HepG2 (cell line): Measurements from ENCODE around the gene NUDT3. TPM values are rescaled to one million over a fixed set of nuclear protein-coding genes. Genes with fewer than 3 reads are reported as not detected.

Experiments
- ATAC-seq: fragments of 200-7000 bp; cut with Tn5 transposase; 3 replicates; pipeline ENCODE4 v1.9.1; 2020; ENCODE audit warnings: mild to moderate bottlenecking, moderate library complexity
- BruUV-seq: library from RNA; stranded (reverse); fragments of 400-500 nt; replicated peaks from 2 replicates; lab custom pipeline; 2021; lab: Mats Ljungman, UMichigan
- CTCF ChIA-PET: fragments of 300-600 bp; formaldehyde crosslinking; extraction: SDS; loops from one replicate; lab custom pipeline; 2021; ENCODE audit warnings: low total read pairs, inconsistent platforms, low intra/inter-chr PET ratio; lab: Yijun Ruan, JAX
- POLR2A ChIA-PET: fragments of 350-600 bp; sonication (Branson Sonifier 250); formaldehyde crosslinking; loops from one replicate; lab custom pipeline; 2020; ENCODE audit warnings: antibody characterized with exemption, inconsistent platforms; lab: Yijun Ruan, JAX
- DNase-seq: peaks from one replicate; pipeline ENCODE4 v3.0.0-alpha.2; 2015; ENCODE audit warnings: low spot score
- FAIRE-seq: peaks from 3 replicates; lab custom pipeline; 2011; peaks lifted over from hg19 to GRCh38; lab: Jason Lieb, UNC
- H2AFZ ChIP-seq: one replicate; pipeline ENCODE4 v1.6.1; 2011; ENCODE audit warnings: low read length, inconsistent platforms
- H3K27ac ChIP-seq: fragments of 300-600 bp; 3 replicates; pipeline ENCODE4 v1.8.0; 2011; ENCODE audit warnings: mixed run types, mild to moderate bottlenecking, mixed read lengths, low read length, inconsistent platforms; ENCODE audit not compliant: insufficient read depth; ENCODE audit errors: extremely low read length
- H3K27me3 ChIP-seq, 2 experiments: fragments of 200-600 bp in 1 of 2; 2 replicates in 1 of 2; 3 replicates in 1 of 2; pipeline versions ENCODE4 v1.6.0 to v1.8.0; 2011; ENCODE audit warnings: low read length in 2 of 2, mild to moderate bottlenecking in 2 of 2, moderate library complexity in 2 of 2, inconsistent platforms in 1 of 2; ENCODE audit not compliant: insufficient read depth in 2 of 2, control insufficient read depth in 1 of 2
- H3K36me3 ChIP-seq, 2 experiments: fragments of 200-600 bp in 1 of 2; replicated peaks in 1 of 2; 2 replicates in 1 of 2; 3 replicates in 1 of 2; pipeline versions ENCODE4 v1.5.1 to v1.8.0; 2011; ENCODE audit warnings: low read length in 2 of 2, inconsistent platforms in 1 of 2; ENCODE audit not compliant: insufficient read depth in 2 of 2, control insufficient read depth in 1 of 2
- H3K4me1 ChIP-seq: 2 replicates; pipeline ENCODE4 v1.5.1; 2012; ENCODE audit warnings: low read length, inconsistent platforms; ENCODE audit not compliant: insufficient read depth
- H3K4me2 ChIP-seq: 2 replicates; pipeline ENCODE4 v1.6.0; 2011; ENCODE audit warnings: low read depth, low read length, inconsistent platforms
- H3K4me3 ChIP-seq, 3 experiments: fragments of 200-600 bp in 1 of 3; sonication (generic), shearing (Covaris generic) in 1 of 3; replicated peaks in 1 of 3; 2 replicates each; pipeline ENCODE4 v1.5.1; 2011 to 2016; ENCODE audit warnings: low read length in 3 of 3, inconsistent platforms in 2 of 3, low read depth in 2 of 3, mild to moderate bottlenecking in 2 of 3, control low read depth in 1 of 3, mixed read lengths in 1 of 3; ENCODE audit not compliant: insufficient read depth in 1 of 3
- H3K79me2 ChIP-seq: one replicate; pipeline ENCODE4 v1.6.1; 2011; ENCODE audit warnings: low read length, inconsistent platforms; ENCODE audit not compliant: insufficient read depth
- H3K9ac ChIP-seq: 2 replicates; pipeline ENCODE4 v1.6.0; 2011; ENCODE audit warnings: mild to moderate bottlenecking, low read depth, low read length, inconsistent platforms; ENCODE audit not compliant: insufficient read depth
- H3K9me3 ChIP-seq: 2 replicates; pipeline ENCODE4 v1.5.1; 2012; ENCODE audit warnings: mild to moderate bottlenecking, low read length
- H4K20me1 ChIP-seq: 2 replicates; pipeline ENCODE4 v1.6.0; 2011; ENCODE audit warnings: inconsistent platforms, mild to moderate bottlenecking, low read length, moderate library complexity; ENCODE audit not compliant: insufficient read depth
- AHDC1 ChIP-seq: sonication (generic); formaldehyde crosslinking; IDR thresholded peaks from 2 replicates; pipeline ENCODE4 v1.5.1; 2020; ENCODE audit warnings: mild to moderate bottlenecking, missing genetic modification reagents, borderline replicate concordance
- FOSL2 ChIP-seq: sonication (generic); formaldehyde crosslinking; IDR thresholded peaks from 2 replicates; pipeline ENCODE4 v1.4.0; 2020; ENCODE audit warnings: missing genetic modification reagents
- PHF21A ChIP-seq: sonication (generic); formaldehyde crosslinking; IDR thresholded peaks from 2 replicates; pipeline ENCODE4 v1.5.0; 2020; ENCODE audit warnings: mild to moderate bottlenecking, missing genetic modification reagents
- PRPF4 ChIP-seq: fragments of 200-400 bp; formaldehyde crosslinking; IDR thresholded peaks from 2 replicates; pipeline ENCODE4 v1.6.1; 2016; ENCODE audit warnings: low read length, low read depth; ENCODE audit not compliant: poor library complexity, severe bottlenecking
- STAT5B ChIP-seq: sonication (generic); formaldehyde crosslinking; IDR thresholded peaks from 2 replicates; pipeline ENCODE4 v1.4.0; 2020; ENCODE audit warnings: missing genetic modification reagents
- TRIM24 ChIP-seq: sonication (generic); formaldehyde crosslinking; IDR thresholded peaks from 2 replicates; pipeline ENCODE4 v1.8.0; 2022; ENCODE audit warnings: mild to moderate bottlenecking, missing genetic modification reagents
- ZBTB7A ChIP-seq: sonication (generic); formaldehyde crosslinking; IDR thresholded peaks from 2 replicates; pipeline ENCODE4 v1.8.0; 2022; ENCODE audit warnings: mild to moderate bottlenecking, missing genetic modification reagents
- ZNF253 ChIP-seq: sonication (generic); formaldehyde crosslinking; IDR thresholded peaks from 2 replicates; pipeline ENCODE4 v1.8.0; 2022; ENCODE audit warnings: mild to moderate bottlenecking, missing genetic modification reagents, borderline replicate concordance
- ZNF547 ChIP-seq: sonication (generic); formaldehyde crosslinking; IDR thresholded peaks from 2 replicates; pipeline ENCODE4 v1.5.1; 2020; ENCODE audit warnings: mild to moderate bottlenecking, missing genetic modification reagents
- ZNF75D ChIP-seq: sonication (generic); formaldehyde crosslinking; IDR thresholded peaks from 2 replicates; pipeline ENCODE4 v1.8.1; 2023; ENCODE audit warnings: missing genetic modification reagents, mild to moderate bottlenecking, borderline replicate concordance
- WGBS: methylation state at CpG from one replicate; pipeline ENCODE4 v1.1.6; 2017; ENCODE audit warnings: low lambda C conversion rate; 5-methylcytosine and 5-hydroxymethylcytosine counted together
- in situ Hi-C: cut with HindIII; loops from 2 replicates; pipeline ENCODE4 v1.10.0; 2017; ENCODE audit warnings: low pct_unique_long_range_greater_than_20kb; ENCODE audit not compliant: extremely low pct_ligation_motif_present
- intact Hi-C: fragments of 100-400 bp; cut with micrococcal nuclease; formaldehyde crosslinking; loops from one replicate; pipeline ENCODE4 v1.10.0; 2022; ENCODE audit not compliant: unreplicated experiment
- polyA plus RNA-seq, 8 experiments: library from polyadenylated mRNA; depleted of rRNA in 3 of 8; stranded (reverse) in 7 of 8; unstranded in 1 of 8; fragments of >200 nt; fragmentation: Illumina TruSeq in 4 of 8; extraction: Trizol in 4 of 8; gene quantifications; 2 replicates each; pipeline versions ENCODE4 v1.2.1 to v1.2.3, GENCODE V29; 2011 to 2016; ENCODE audit warnings: low read depth in 4 of 8, missing spikeins in 1 of 8, mixed read lengths in 1 of 8; ENCODE audit not compliant: insufficient read depth in 1 of 8
- total RNA-seq, 5 experiments: library from RNA; depleted of rRNA; stranded (reverse); fragments of >200 nt; fragmentation: Illumina TruSeq; extraction: Trizol; gene quantifications; 2 replicates each; pipeline ENCODE4 v1.2.3, GENCODE V29; 2016; ENCODE audit warnings: low read depth in 1 of 5

The NUDT3 gene
- total and polyA plus RNA-seq, 2 of the 13 experiments (the other 11 are each of a cell fraction or from before 2014, with no cell fraction given) = 20.2 to 20.6 TPM

- FAIRE-seq = no peak
- peaks cover 18% of the 10 kb centered on the region for H3K79me2 ChIP-seq
- 0 out of 2 replicates have a peak, but pooled peaks cover 4% of the 10 kb centered on the region for H4K20me1 ChIP-seq
- CTCF ChIA-PET = interaction anchor here (1.4 kb wide), 1 partner anchor 172 kb away, joined by 8 read pairs; no protein-coding TSS in a partner anchor
- POLR2A ChIA-PET = interaction anchor here (1.3 to 1.9 kb wide), 4 partner anchors 19 to 183 kb away, joined by 4 to 7 read pairs (median 6); partner anchors contain the start of gene RPS10
- H2AFZ ChIP-seq = no peak overlapping the region
- H3K4me3 ChIP-seq = no peak overlapping the region
- WGBS = 89% methylated on average over 5 of the region's 5 CpGs
- H3K9ac ChIP-seq = no peak overlapping the region
- intact Hi-C loops = no loop called here
- no TSS peak for BruUV-seq
- H3K4me2 ChIP-seq = no peak overlapping the region
- no peak for ATAC-seq
- H3K4me1 ChIP-seq = peaks cover 65% of the 10 kb centered on the region
- DNase-seq = no peak
- in situ Hi-C loops = loop anchor here (25.0 kb wide), 1 partner anchor 369 kb away; no protein-coding TSS in a partner anchor
- no peaks in the 10 kb centered on the region for H3K9me3 ChIP-seq
- H3K36me3 ChIP-seq = peaks cover 22 to 45% of the 10 kb centered on the region in 2 experiments; a peak in 4 of 5 replicates
- no peak for TF ChIP-seq PHF21A (CRISPR knock-in tag)
- TF ChIP-seq ZNF547 (CRISPR knock-in tag) = no peak
- no peak for TF ChIP-seq ZNF253 (CRISPR knock-in tag)
- TF ChIP-seq TRIM24 = no peak
- no peak for TF ChIP-seq AHDC1 (CRISPR knock-in tag)
- TF ChIP-seq STAT5B (CRISPR knock-in tag) = no peak
- no peak for TF ChIP-seq ZBTB7A
- TF ChIP-seq PRPF4 = peak; percentile 40
- TF ChIP-seq ZNF75D (CRISPR knock-in tag) = 0 out of 2 replicates have a peak, but pooled peaks have one; percentile 37
- TF ChIP-seq FOSL2 (CRISPR knock-in tag) = peak; percentile 79
- TF ChIP-seq, all 625 proteins: peak for 3
- Histone ChIP-seq H3K27ac (no peak overlapping the region), H3K27me3 (no peaks in the 10 kb centered on the region)
Observed at GRCh38 chr6:34243131-34243771, 149.2 kb downstream of the NUDT3 start.
